Measurements from ENCODE around the gene MYOD1.

MYOD1 gene

GRCh38 chr11:17771415-17771814 is 52.0 kb downstream of the MYOD1 start:
- no peak for DNase-seq (ENCODE audit: low spot score)
